Activated naive CD4-positive, alpha-beta T cell treated with anti-CD3 and anti-CD28 coated beads, Interleukin-2, amount 50 U/mL, for 24 hours (primary cell): ENCODE results near the gene MAEL.

ENCODE experiments used
- H3K27ac Mint-ChIP-seq: one replicate; pipeline ENCODE4 v1.8.0; 2021; ENCODE audit warnings: mild to moderate bottlenecking, mixed read lengths
- H3K27me3 Mint-ChIP-seq: one replicate; pipeline ENCODE4 v1.8.0; 2021; ENCODE audit warnings: mixed read lengths
- H3K36me3 Mint-ChIP-seq: one replicate; pipeline ENCODE4 v1.8.0; 2021; ENCODE audit warnings: mixed read lengths
- H3K4me1 Mint-ChIP-seq: one replicate; pipeline ENCODE4 v1.8.0; 2021; ENCODE audit warnings: mixed read lengths
- H3K4me3 Mint-ChIP-seq: one replicate; pipeline ENCODE4 v1.8.0; 2021; ENCODE audit warnings: mild to moderate bottlenecking, mixed read lengths
- H3K9me3 Mint-ChIP-seq: one replicate; pipeline ENCODE4 v1.8.0; 2021; ENCODE audit warnings: mixed read lengths

Gene MAEL

DNA sequence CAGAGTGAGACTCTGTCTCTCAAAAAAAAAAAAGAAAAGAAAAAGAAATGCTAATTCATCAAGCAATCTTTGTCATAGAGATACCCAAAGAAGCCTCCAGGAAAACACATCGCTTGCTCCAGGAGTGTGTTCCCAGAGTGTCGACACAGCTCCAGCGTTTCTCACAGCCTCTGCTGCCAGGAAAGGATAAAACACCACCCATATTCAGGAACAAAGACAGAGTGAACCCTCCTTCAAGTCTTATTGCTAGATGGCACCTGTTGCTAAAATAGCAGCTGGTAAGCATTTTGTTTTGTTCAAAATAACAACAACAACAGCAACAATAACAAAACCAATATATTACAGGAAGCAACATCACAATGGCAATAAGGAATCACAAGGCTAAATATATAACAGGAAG, 16.9 kb upstream of the MAEL start:
- H3K27me3 Mint-ChIP-seq: peaks cover 4% of the 10 kb centered on the region
- H3K27ac Mint-ChIP-seq: no peak overlapping the region
- H3K9me3 Mint-ChIP-seq: no peaks in the 10 kb centered on the region
- H3K4me1 Mint-ChIP-seq: peaks cover 51% of the 10 kb centered on the region
- H3K36me3 Mint-ChIP-seq: peaks cover 3% of the 10 kb centered on the region
- H3K4me3 Mint-ChIP-seq: no peak overlapping the region

DNA sequence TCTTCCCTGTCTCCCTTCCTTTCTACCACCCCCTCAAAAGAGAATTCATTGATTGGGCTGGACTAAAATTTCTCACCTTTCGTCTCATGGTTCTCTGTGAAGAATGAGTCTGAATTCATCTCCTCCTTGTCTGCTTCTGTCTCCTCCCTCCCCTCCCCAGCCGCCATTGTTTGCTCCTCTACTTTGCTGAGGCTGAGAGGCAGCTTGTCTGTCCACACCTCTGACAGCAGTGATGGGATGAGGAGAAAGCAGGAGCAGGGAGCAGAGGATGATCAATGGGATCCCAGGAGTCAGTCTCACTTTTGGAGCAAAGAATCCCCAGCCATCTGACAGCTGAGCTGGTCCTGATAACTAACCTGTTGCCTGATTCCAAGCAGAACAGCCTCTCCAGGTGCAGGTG, 16.3 kb upstream of the MAEL start:
- Mint-ChIP-seq H3K9me3 (no peaks in the 10 kb centered on the region), H3K27me3 (peaks cover 4% of the 10 kb centered on the region), H3K4me3 (no peak overlapping the region), H3K36me3 (peaks cover 3% of the 10 kb centered on the region), H3K27ac (peak overlapping the region; percentile 19), H3K4me1 (peaks cover 52% of the 10 kb centered on the region)

DNA sequence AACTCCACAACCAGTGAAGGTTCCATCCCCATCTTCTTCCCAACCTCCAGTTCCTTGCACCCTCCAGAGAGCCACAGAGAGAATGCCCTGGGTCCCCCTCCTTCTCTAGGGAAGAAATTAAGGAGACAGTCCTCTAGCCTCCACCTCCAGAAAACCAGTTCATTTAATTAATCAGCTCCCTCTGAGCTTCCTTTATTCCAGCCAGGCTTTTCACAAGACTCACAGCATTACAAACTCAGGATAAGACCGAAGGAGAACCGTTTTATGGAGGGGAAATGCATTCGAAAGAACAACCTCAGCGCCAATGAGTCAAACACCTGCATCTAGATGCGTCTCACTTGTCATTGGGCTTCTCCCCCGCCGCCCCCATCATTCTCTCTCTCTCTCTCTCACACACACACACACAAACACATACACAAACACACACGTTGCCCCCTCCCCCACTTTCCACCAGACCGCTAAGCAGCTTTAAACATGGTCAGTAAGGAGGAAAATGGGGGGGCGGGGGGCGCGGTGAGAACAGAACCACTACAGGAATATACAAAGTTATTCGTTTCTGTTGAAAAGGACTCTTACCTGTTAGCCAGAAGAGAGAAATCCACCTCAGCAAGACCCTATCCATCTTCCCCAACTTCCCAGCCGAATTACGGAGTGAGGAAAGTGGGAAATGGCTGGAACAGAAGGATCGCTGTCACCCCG, 14.3 kb upstream of the MAEL start:
- peaks cover 4% of the 10 kb centered on the region for H3K27me3 Mint-ChIP-seq
- peaks cover 3% of the 10 kb centered on the region for H3K36me3 Mint-ChIP-seq
- H3K4me3 Mint-ChIP-seq: peak overlapping the region; percentile 99
- H3K9me3 Mint-ChIP-seq: no peaks in the 10 kb centered on the region
- H3K4me1 Mint-ChIP-seq: peaks cover 45% of the 10 kb centered on the region
- H3K27ac Mint-ChIP-seq: peak overlapping the region; percentile 94

DNA sequence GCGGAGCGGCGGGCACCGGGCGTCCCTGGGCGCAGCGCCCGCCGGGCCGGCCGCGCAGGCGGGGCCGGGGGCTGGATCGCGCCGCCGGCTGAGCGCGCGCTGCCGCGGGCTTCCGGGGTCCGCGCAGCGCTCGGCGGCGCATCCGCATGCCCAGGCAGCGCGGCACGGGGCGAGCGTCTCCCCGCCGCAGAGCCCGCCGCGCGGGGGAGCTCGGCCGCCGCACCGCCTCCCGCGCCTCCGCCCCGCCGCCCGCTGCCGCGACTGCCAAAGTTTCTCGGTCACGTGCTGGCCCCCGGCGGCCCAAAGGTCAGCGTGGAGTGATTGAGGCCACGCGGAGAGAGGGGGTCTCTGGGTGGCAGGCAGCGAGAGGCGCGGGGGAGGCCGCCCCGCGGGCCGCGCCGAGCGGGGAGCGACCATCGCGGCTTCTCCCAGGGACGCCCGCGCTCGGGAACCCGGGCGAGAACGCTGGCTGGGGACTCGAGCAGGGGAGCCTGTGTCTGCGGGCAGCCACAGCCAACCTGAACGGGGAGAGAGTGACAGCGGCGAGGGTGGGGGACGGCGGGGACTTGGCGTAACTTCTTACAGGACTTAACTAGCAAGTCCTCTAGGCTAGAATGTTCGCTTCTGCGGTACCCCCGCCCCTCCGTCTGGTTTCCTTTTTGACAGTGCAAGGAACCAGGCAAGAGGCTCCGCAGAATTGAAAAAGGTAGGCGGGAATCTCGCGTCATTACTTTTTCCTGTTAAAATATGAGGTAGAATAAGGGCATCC, 13.5 kb upstream of the MAEL start, which contains the start of gene ILDR2:
TSS of gene ILDR2 (minus strand) at position 180 of the 769 bp plus-strand sequence. CDS start 272 bp downstream, outside the sequence.
- Mint-ChIP-seq H3K4me3 (peak within 1 kb of the TSS; percentile 99), H3K9me3 (no peaks in the 10 kb centered on the region), H3K27ac (peak within 1 kb of the TSS; percentile 94)

DNA sequence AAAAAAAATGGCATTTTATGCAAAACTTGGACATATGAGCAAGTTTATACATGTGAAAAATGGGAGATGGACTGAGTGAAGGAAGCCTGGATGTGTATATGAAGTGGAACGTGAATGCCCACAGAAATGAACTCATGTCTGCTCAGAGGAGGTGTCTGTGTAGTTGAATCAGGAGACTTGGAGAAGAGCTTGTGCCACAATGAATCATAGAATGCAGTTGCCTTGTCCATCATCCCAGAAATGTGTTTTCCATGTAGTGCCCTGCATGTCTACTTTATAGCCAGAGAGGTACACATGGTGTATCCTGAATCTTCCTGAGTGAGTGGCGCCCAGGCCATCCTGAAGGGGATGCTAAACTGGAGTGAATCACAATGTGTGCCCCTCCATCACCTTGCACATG, 11.1 kb upstream of the MAEL start:
- Mint-ChIP-seq H3K36me3 (peaks cover 3% of the 10 kb centered on the region), H3K27me3 (peaks cover 4% of the 10 kb centered on the region), H3K27ac (no peak overlapping the region), H3K4me1 (peaks cover 32% of the 10 kb centered on the region), H3K9me3 (no peaks in the 10 kb centered on the region), H3K4me3 (no peak overlapping the region)

More for the DNA sequence above, 13.5 kb upstream of the MAEL start, which contains the start of gene ILDR2:
- Mint-ChIP-seq H3K36me3 (peaks cover 3% of the 10 kb centered on the region), H3K4me1 (peaks cover 40% of the 10 kb centered on the region), H3K27me3 (peaks cover 4% of the 10 kb centered on the region)

DNA sequence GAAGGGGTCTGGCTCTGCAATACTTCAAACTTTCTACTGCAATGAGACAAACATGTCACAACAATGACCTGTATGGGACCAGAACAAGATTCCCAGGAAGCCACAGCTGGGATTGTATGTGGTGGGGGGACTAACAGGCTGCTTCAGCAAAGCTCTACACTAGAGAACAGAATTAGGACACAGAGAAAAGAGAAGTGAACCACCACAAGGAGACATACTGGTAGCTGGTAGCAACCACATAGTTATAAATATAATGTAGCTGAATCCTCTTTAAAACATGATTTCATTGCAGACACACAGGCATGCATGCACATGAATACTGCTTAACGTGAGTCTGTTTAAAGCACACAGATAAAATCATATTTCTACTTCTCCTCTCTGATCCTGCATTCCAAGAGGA, 10.3 kb upstream of the MAEL start:
- peaks cover 3% of the 10 kb centered on the region for H3K36me3 Mint-ChIP-seq
- no peak overlapping the region for H3K4me3 Mint-ChIP-seq
- peaks cover 27% of the 10 kb centered on the region for H3K4me1 Mint-ChIP-seq
- H3K27ac Mint-ChIP-seq: no peak overlapping the region
- H3K9me3 Mint-ChIP-seq: no peaks in the 10 kb centered on the region
- peaks cover 3% of the 10 kb centered on the region for H3K27me3 Mint-ChIP-seq

DNA sequence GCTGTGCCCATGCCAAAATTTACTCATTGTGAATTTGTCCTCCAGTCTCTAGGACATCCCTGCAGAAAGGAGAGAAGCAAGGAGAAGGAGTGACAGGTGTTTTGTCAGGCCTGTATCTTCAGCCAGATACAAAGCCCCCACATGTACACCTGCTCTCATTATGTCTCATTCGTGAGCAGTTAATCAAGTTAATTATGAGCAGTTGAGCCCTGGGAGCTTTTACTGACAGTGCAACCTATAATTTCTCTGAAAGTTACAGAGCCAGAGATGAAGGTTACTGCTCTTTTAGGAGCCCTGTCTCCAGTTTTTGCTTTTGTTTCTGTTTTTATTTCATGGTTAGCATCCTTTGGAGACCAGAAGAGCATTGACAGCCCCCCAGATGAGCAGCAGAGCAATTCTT, 8.7 kb upstream of the MAEL start:
- peaks cover 14% of the 10 kb centered on the region for H3K4me1 Mint-ChIP-seq
- H3K36me3 Mint-ChIP-seq: no peaks in the 10 kb centered on the region
- no peak overlapping the region for H3K4me3 Mint-ChIP-seq
- no peaks in the 10 kb centered on the region for H3K9me3 Mint-ChIP-seq
- H3K27ac Mint-ChIP-seq: no peak overlapping the region
- peaks cover 5% of the 10 kb centered on the region for H3K27me3 Mint-ChIP-seq

DNA sequence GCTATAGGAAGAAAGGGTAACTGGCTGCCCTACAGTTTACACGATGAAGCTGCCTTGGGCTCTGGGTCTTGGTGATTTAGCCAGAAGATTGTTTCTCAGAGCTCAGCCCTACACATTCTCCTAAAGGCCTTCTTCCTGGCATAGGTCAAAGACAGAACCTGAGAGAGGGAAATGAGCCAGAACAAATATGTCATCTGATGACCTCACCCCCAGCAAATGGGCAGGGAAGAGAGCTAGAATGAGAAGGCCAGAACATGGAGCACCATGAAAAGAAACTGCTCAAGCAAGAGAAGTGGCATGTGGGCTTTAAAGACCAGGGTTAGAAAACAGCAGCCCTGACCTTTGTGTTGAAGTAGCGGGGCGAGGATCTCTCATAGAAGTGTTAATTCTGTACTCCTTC, 8.3 kb upstream of the MAEL start:
- no peak overlapping the region for H3K27ac Mint-ChIP-seq
- H3K4me3 Mint-ChIP-seq: no peak overlapping the region
- peaks cover 7% of the 10 kb centered on the region for H3K27me3 Mint-ChIP-seq
- H3K36me3 Mint-ChIP-seq: no peaks in the 10 kb centered on the region
- H3K9me3 Mint-ChIP-seq: no peaks in the 10 kb centered on the region
- H3K4me1 Mint-ChIP-seq: peaks cover 12% of the 10 kb centered on the region

DNA sequence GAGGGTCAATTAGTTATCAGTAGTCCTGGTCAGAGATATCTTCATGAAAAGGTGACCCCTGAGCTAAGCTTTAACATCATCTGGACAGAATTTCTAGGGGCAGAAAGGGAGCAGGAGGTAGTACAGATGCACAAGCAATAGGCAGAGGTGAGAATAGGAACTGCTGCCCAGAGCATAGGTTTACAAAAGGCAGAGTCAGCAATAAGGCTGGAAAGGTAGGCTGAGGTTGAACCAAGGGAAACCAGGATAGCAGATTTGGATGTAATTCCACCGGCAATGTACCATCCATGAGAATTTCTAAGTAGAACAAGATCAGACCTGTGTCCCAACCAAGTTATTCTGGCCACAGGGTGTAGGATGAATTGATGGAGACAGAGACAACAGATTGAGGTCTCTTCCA, 7.5 kb upstream of the MAEL start:
- H3K27me3 Mint-ChIP-seq: peaks cover 9% of the 10 kb centered on the region
- no peak overlapping the region for H3K27ac Mint-ChIP-seq
- H3K9me3 Mint-ChIP-seq: no peaks in the 10 kb centered on the region
- H3K4me1 Mint-ChIP-seq: peaks cover 5% of the 10 kb centered on the region
- H3K36me3 Mint-ChIP-seq: no peaks in the 10 kb centered on the region
- H3K4me3 Mint-ChIP-seq: no peak overlapping the region

DNA sequence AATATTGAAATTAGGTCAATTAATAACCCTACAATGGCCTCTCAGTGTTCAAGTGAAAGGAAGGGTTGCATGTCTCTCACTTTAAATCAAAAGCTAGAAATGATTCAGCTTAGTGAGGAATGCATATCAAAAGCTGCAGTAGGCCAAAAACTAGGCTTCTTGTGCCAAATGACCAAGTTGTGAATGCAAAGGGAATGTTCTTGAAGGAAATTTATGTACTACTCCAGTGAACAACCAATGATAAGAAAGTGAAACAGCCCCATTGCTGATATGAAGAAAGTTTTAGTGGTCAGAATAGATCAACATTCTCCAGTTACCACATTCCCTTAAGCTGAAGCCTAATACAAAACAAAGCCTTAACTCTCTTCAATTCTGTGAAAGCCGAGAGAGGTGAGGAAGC, 10.0 kb downstream of the MAEL start:
- Mint-ChIP-seq H3K27me3 (peaks cover 4% of the 10 kb centered on the region), H3K9me3 (peaks cover 5% of the 10 kb centered on the region), H3K4me1 (no peaks in the 10 kb centered on the region), H3K27ac (no peak overlapping the region), H3K36me3 (peaks cover 2% of the 10 kb centered on the region), H3K4me3 (no peak overlapping the region)

DNA sequence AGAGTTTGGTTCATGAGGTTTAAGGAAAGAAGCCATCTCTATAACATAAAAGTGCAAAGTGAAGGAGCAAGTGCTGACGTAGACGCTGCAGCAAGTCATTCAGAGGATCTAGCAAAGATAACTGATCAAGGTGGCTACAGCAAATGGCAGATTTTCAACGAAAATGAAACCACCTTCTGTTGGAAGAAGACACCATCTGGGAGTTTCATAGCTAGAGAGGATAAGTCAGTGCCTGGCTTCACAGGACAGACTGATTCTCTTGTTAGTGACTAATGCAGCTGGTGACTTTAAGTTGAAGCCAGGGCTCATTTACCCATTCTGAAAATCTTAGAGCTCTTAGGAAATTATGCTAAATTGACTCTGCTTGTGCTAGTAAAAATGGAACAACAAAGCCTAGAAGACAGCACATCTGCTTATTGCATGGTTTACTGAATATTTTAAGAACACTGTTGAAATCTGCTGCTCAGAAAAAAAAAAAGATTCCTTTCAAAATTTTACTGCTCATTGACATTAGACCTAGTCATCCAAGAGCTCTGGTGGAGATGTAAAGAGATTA, 10.5 kb downstream of the MAEL start:
- Mint-ChIP-seq H3K27me3 (peaks cover 4% of the 10 kb centered on the region), H3K36me3 (peaks cover 2% of the 10 kb centered on the region), H3K4me3 (no peak overlapping the region), H3K4me1 (no peaks in the 10 kb centered on the region), H3K9me3 (peaks cover 5% of the 10 kb centered on the region), H3K27ac (no peak overlapping the region)

DNA sequence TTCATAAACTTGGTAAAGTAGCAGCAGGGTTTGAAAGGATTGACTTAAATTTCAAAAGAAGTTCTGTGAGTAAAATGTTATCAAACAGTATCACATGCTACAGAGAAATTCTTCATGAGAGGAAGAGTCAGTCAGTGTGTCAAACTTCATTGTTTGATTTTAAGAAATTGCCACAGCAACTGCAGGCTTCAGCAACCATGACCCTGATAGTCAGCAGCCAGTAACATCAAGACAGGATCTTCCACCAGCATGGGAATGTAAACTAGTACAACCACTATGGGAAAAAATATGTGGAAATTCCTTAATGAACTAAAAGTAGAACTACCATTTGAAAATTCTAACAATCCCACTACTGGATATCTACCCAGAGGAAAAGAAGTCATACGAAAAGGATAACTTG, 11.5 kb downstream of the MAEL start:
- Mint-ChIP-seq H3K9me3 (peaks cover 5% of the 10 kb centered on the region), H3K4me3 (no peak overlapping the region), H3K36me3 (peaks cover 2% of the 10 kb centered on the region), H3K27ac (no peak overlapping the region), H3K27me3 (peaks cover 4% of the 10 kb centered on the region), H3K4me1 (no peaks in the 10 kb centered on the region)

DNA sequence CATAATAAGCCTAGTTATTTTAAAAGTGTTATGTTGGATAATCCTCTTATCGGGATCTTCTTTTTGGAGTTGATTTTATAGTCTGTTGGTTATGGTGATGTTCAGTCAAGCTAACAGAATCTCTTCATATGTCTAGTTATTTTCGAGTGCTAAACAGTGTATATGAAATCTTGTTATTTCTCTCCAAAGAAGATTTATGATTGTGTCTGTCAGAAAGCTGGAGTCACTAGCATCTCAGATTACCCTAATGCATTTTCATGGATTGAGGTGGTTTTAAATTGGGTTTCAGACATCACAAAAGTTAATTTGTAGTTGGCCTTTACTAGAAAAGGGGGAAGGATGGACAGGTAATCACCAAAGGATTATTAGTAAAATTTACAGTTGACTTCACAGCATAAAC, 13.3 kb downstream of the MAEL start:
- H3K27ac Mint-ChIP-seq: no peak overlapping the region
- H3K36me3 Mint-ChIP-seq: peaks cover 2% of the 10 kb centered on the region
- peaks cover 3% of the 10 kb centered on the region for H3K27me3 Mint-ChIP-seq
- no peaks in the 10 kb centered on the region for H3K4me1 Mint-ChIP-seq
- H3K9me3 Mint-ChIP-seq: peaks cover 5% of the 10 kb centered on the region
- H3K4me3 Mint-ChIP-seq: no peak overlapping the region

DNA sequence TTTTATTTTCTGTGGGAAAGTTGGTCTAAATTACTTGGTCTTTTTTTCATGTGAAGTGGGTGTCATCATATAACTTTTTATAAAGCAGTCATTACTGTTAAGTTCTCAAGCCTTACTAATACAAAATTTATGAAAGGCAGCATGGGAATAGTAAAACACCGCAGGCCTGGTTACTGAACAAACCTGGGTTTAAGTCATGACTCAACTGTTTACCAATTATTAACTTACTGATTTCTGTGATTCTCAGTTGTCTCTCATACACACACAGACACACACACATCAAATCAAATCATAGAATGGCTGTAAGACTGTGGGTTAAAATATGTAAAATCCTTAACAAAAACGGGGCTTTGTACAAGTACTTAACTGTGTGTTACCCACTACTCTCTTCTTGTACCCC, 14.6 kb downstream of the MAEL start:
- H3K9me3 Mint-ChIP-seq: peaks cover 5% of the 10 kb centered on the region
- H3K36me3 Mint-ChIP-seq: peaks cover 2% of the 10 kb centered on the region
- H3K4me3 Mint-ChIP-seq: no peak overlapping the region
- no peaks in the 10 kb centered on the region for H3K27me3 Mint-ChIP-seq
- H3K4me1 Mint-ChIP-seq: no peaks in the 10 kb centered on the region
- no peak overlapping the region for H3K27ac Mint-ChIP-seq

DNA sequence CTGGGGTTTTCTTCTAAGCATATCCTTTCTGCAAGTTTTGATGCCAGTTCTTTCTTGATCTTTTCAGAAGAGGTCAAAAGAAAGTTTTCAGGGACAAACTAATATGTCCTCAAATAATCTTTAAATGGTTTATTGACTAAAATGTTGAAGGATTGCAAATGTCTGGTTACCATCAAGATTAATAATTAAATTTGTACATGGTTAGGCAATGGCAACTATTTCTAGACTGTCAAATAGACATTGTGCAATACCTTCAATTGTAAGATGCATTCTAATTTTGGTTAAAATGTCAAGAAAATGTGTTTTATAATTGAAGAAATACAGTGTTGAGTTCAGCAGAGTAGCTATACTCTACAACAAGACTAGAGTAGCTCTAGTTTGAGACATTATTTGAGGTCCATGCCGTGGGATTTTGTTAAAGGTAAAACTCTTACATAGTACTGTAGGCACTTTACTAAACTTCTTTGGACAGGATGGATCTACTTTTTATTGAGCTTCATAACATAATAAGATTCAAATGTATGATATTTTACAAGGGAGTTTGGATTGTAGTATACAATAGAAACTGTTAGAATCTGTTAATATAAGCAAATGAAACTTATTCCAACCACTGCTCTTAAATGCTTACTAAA, 22.6 kb downstream of the MAEL start:
- Mint-ChIP-seq H3K4me3 (no peak overlapping the region), H3K36me3 (peaks cover 1% of the 10 kb centered on the region), H3K4me1 (peaks cover 9% of the 10 kb centered on the region), H3K9me3 (no peaks in the 10 kb centered on the region), H3K27ac (no peak overlapping the region), H3K27me3 (peaks cover 8% of the 10 kb centered on the region)

DNA sequence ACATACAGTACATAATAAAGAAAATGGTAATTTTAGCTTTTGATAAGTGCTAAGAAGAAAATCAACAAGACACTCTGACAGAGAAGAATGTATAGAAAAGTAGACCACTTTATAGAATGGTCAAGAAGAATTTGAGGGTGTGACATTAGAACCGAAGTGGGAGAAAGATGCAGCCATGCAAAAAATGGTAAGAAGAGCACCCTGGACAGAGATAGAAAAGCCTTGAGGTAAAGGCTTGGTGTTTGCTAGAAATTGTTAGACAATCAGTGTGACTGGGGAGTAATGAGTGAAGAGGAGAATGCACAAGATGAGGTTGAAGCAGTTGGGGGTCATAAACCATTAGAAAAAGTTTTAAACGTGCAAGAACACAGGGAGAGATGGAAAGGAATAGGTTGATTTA, 23.5 kb downstream of the MAEL start:
- peaks cover 8% of the 10 kb centered on the region for H3K27me3 Mint-ChIP-seq
- peaks cover 9% of the 10 kb centered on the region for H3K4me1 Mint-ChIP-seq
- H3K36me3 Mint-ChIP-seq: peaks cover 1% of the 10 kb centered on the region
- no peak overlapping the region for H3K4me3 Mint-ChIP-seq
- no peaks in the 10 kb centered on the region for H3K9me3 Mint-ChIP-seq
- no peak overlapping the region for H3K27ac Mint-ChIP-seq
